Measurements from ENCODE around the gene RBM41. TPM values are rescaled to one million over a fixed set of nuclear protein-coding genes. Genes with fewer than 3 reads are reported as not detected.

The RBM41 gene
- total RNA-seq, 1 experiment from 2014 or later = 22.0 TPM

GRCh38 chrX:107154787-107155620 lies 36.4 kb upstream of the RBM41 start:
- no peak for ATAC-seq
- TF ChIP-seq ZNF671 (CRISPR knock-in tag; IDR thresholded peaks at IDR 0.05) (no peak), SP1 (CRISPR knock-in tag; conservative IDR thresholded peaks at IDR 0.05) (no peak), NFYB (CRISPR knock-in tag; conservative IDR thresholded peaks at IDR 0.05; ENCODE audit: low read depth) (no peak), ESRRA (CRISPR knock-in tag; IDR thresholded peaks at IDR 0.05; ENCODE audit: borderline replicate concordance) (no peak), ZBTB43 (CRISPR knock-in tag; IDR thresholded peaks at IDR 0.05) (no peak), ELF4 (CRISPR knock-in tag; IDR thresholded peaks at IDR 0.05; ENCODE audit: low read depth) (no peak), GRHL2 (CRISPR knock-in tag; IDR thresholded peaks at IDR 0.05; ENCODE audit: insufficient replicate concordance, severe bottlenecking) (no peak), ERG (CRISPR knock-in tag; IDR thresholded peaks at IDR 0.05) (no peak), NFATC4 (CRISPR knock-in tag; IDR thresholded peaks at IDR 0.05) (no peak), HMGA2 (CRISPR knock-in tag; IDR thresholded peaks at IDR 0.05) (no peak)
- CTCF ChIA-PET = interaction anchor here (2.1 kb wide), 1 partner anchor 295 kb away, joined by 5 read pairs; no protein-coding TSS in a partner anchor
- no peaks in the 10 kb centered on the region for H3K9me3 Mint-ChIP-seq
- POLR2A ChIA-PET = no interaction called here
- DNase-seq (ENCODE audit: low spot score) = no peak
- peaks cover 30% of the 10 kb centered on the region for H3K4me1 Mint-ChIP-seq
- H3K27me3 Mint-ChIP-seq (ENCODE audit: low read depth) = no peaks in the 10 kb centered on the region
- no peaks in the 10 kb centered on the region for H3K36me3 Mint-ChIP-seq
- H3K4me3 Mint-ChIP-seq = peak overlapping the region; percentile 76
- no peak overlapping the region for H3K27ac Mint-ChIP-seq

- ATAC-seq (no peak), DNase-seq (ENCODE audit: low spot score) (no peak)
- ChIA-PET POLR2A (no interaction called here), CTCF (no interaction called here)
- Mint-ChIP-seq H3K9me3 (no peaks in the 10 kb centered on the region), H3K27ac (no peak overlapping the region; the same call in 1 of the 2 replicates), H3K4me3 (no peak overlapping the region), H3K36me3 (no peaks in the 10 kb centered on the region), H3K4me1 (peaks cover 41% of the 10 kb centered on the region), H3K27me3 (ENCODE audit: low read depth) (no peaks in the 10 kb centered on the region)
- TF ChIP-seq SMAD4 (CRISPR knock-in tag; IDR thresholded peaks at IDR 0.05) (no peak), MXD4 (CRISPR knock-in tag; IDR thresholded peaks at IDR 0.05; ENCODE audit: borderline replicate concordance) (no peak), MYBL2 (CRISPR knock-in tag; IDR thresholded peaks at IDR 0.05) (no peak), TP53 (CRISPR knock-in tag; IDR thresholded peaks at IDR 0.05) (no peak), MAX (CRISPR knock-in tag; IDR thresholded peaks at IDR 0.05) (no peak), PRDM15 (CRISPR knock-in tag; IDR thresholded peaks at IDR 0.05) (no peak), HMGA2 (CRISPR knock-in tag; IDR thresholded peaks at IDR 0.05) (no peak), ZNF532 (CRISPR knock-in tag; IDR thresholded peaks at IDR 0.05; ENCODE audit: borderline replicate concordance) (no peak), USF2 (CRISPR knock-in tag; IDR thresholded peaks at IDR 0.05) (no peak), CREB1 (CRISPR knock-in tag; IDR thresholded peaks at IDR 0.05) (no peak), ETV6 (CRISPR knock-in tag; IDR thresholded peaks at IDR 0.05) (no peak), USF1 (CRISPR knock-in tag; IDR thresholded peaks at IDR 0.05) (no peak), ZNF416 (CRISPR knock-in tag; IDR thresholded peaks at IDR 0.05) (no peak), ZNF138 (CRISPR knock-in tag; conservative IDR thresholded peaks at IDR 0.05) (no peak)
Measured at GRCh38 chrX:107153005-107153404, 34.4 kb upstream of the RBM41 start.

All from WTC11 (cell line).